SK-N-SH (cell line): ENCODE measurements around the gene BAIAP2. TPM values are rescaled to one million over a fixed set of nuclear protein-coding genes. Genes with fewer than 3 reads are reported as not detected.

Experiments
- CTCF ChIA-PET: fragments of 300-600, 350-600 bp; formaldehyde crosslinking; extraction: SDS; loops from one replicate; lab custom pipeline; 2021; lab: Yijun Ruan, JAX
- POLR2A ChIA-PET: fragments of 350-600 bp; sonication (Branson Sonifier 250); formaldehyde crosslinking; extraction: SDS; loops from one replicate; lab custom pipeline; 2020; ENCODE audit warnings: antibody characterized with exemption, inconsistent platforms; lab: Yijun Ruan, JAX
- DNase-seq: peaks from one replicate; pipeline ENCODE4 v3.0.0; 2012
- H2AFZ ChIP-seq: fragments of 200-600 bp; sonication (generic); 2 replicates; pipeline ENCODE4 v1.8.1; 2016; ENCODE audit warnings: antibody characterized with exemption, mild to moderate bottlenecking, low read depth
- H3F3A ChIP-seq: fragments of 200-600 bp; sonication (generic); replicated peaks from 2 replicates; pipeline ENCODE3; 2016; ENCODE audit warnings: antibody characterized with exemption, mild to moderate bottlenecking; ENCODE audit not compliant: insufficient read depth
- H3K27ac ChIP-seq, 2 experiments: fragments of 200-500 bp in 1 of 2; fragments of 200-600 bp in 1 of 2; sonication (Bioruptor generic) in 1 of 2; sonication (generic), shearing (Covaris generic) in 1 of 2; 2 replicates each; pipeline versions ENCODE4 v1.5.1 to v1.6.1; 2014 to 2016; ENCODE audit warnings: low read depth in 2 of 2, inconsistent platforms in 1 of 2, low read length in 1 of 2, mild to moderate bottlenecking in 1 of 2, mixed read lengths in 1 of 2
- H3K27me3 ChIP-seq: fragments of 200-600 bp; sonication (generic), shearing (Covaris generic); 2 replicates; pipeline ENCODE4 v1.6.1; 2016; ENCODE audit warnings: mixed run types; ENCODE audit not compliant: insufficient read depth
- H3K36me3 ChIP-seq, 2 experiments: fragments of 200-500 bp in 1 of 2; fragments of 200-600 bp in 1 of 2; sonication (Bioruptor generic) in 1 of 2; sonication (generic) in 1 of 2; replicated peaks in 1 of 2; 2 replicates each; pipeline versions ENCODE3 to v1.5.1; 2014 to 2016; ENCODE audit warnings: low read length in 1 of 2, mild to moderate bottlenecking in 1 of 2; ENCODE audit not compliant: insufficient read depth in 2 of 2, control insufficient read depth in 1 of 2
- H3K4me1 ChIP-seq, 2 experiments: fragments of 200-500 bp in 1 of 2; fragments of 200-600 bp in 1 of 2; sonication (Bioruptor generic) in 1 of 2; sonication (generic), shearing (Covaris generic) in 1 of 2; 2 replicates each; pipeline versions ENCODE4 v1.5.1 to v1.6.1; 2014 to 2016; ENCODE audit warnings: low read depth in 1 of 2, low read length in 1 of 2, mixed run types in 1 of 2; ENCODE audit not compliant: insufficient read depth in 2 of 2, control insufficient read depth in 1 of 2
- H3K4me2 ChIP-seq: fragments of 200-600 bp; sonication (generic), shearing (Covaris generic); 2 replicates; pipeline ENCODE4 v1.6.1; 2017; ENCODE audit warnings: mixed run types
- H3K4me3 ChIP-seq, 2 experiments: fragments of 200-500 bp in 1 of 2; fragments of 200-600 bp in 1 of 2; sonication (Bioruptor generic) in 1 of 2; sonication (generic), shearing (Covaris generic) in 1 of 2; 2 replicates each; pipeline versions ENCODE4 v1.5.1 to v1.8.1; 2014 to 2016; ENCODE audit warnings: low read depth in 2 of 2, inconsistent platforms in 1 of 2, low read length in 1 of 2, mild to moderate bottlenecking in 1 of 2, mixed read lengths in 1 of 2, moderate library complexity in 1 of 2
- H3K79me2 ChIP-seq: fragments of 200-600 bp; sonication (generic); 2 replicates; pipeline ENCODE4 v1.8.1; 2017; ENCODE audit warnings: mild to moderate bottlenecking; ENCODE audit not compliant: insufficient read depth
- H3K9ac ChIP-seq: fragments of 200-600 bp; sonication (generic); 2 replicates; pipeline ENCODE4 v1.6.1; 2017; ENCODE audit warnings: mixed run types
- H3K9me2 ChIP-seq: fragments of 200-600 bp; sonication (generic); 2 replicates; pipeline ENCODE4 v1.6.1; 2017; ENCODE audit warnings: mixed run types
- H3K9me3 ChIP-seq: fragments of 200-600 bp; sonication (generic); 2 replicates; pipeline ENCODE4 v1.6.1; 2017; ENCODE audit warnings: mixed run types, mild to moderate bottlenecking, moderate library complexity
- H4K20me1 ChIP-seq: fragments of 200-600 bp; sonication (generic); 2 replicates; pipeline ENCODE4 v1.6.1; 2017; ENCODE audit warnings: mild to moderate bottlenecking, mixed run types; ENCODE audit not compliant: insufficient read depth
- CHD2 ChIP-seq: fragments of 150-350 bp; IDR thresholded peaks from 2 replicates; pipeline ENCODE4 v1.6.1; 2018; ENCODE audit warnings: low read length; ENCODE audit not compliant: partially characterized antibody
- ELF1 ChIP-seq: IDR thresholded peaks from 2 replicates; pipeline ENCODE4 v1.4.0; 2012
- FOXM1 ChIP-seq: IDR thresholded peaks from 2 replicates; pipeline ENCODE4 v1.4.0; 2012; ENCODE audit warnings: low read depth, mild to moderate bottlenecking
- MAX ChIP-seq: IDR thresholded peaks from 2 replicates; pipeline ENCODE4 v1.4.0; 2012; ENCODE audit warnings: low read depth
- MEF2A ChIP-seq: IDR thresholded peaks from 2 replicates; pipeline ENCODE4 v1.4.0; 2012; ENCODE audit warnings: low read depth, borderline replicate concordance
- MXI1 ChIP-seq: IDR thresholded peaks from 2 replicates; pipeline ENCODE4 v1.6.1; 2012; ENCODE audit warnings: mild to moderate bottlenecking, low read depth, low read length, improper control_type of control experiment
- NFIC ChIP-seq: IDR thresholded peaks from 2 replicates; pipeline ENCODE4 v1.4.0; 2012; ENCODE audit warnings: borderline replicate concordance
- POLR2AphosphoS5 ChIP-seq: IDR thresholded peaks from 2 replicates; pipeline ENCODE4 v1.6.1; 2012; ENCODE audit warnings: low read depth, low read length
- RAD21 ChIP-seq: IDR thresholded peaks from 2 replicates; pipeline ENCODE4 v1.6.1; 2012; ENCODE audit warnings: mild to moderate bottlenecking, low read length
- RCOR1 ChIP-seq: fragments of 150-350 bp; IDR thresholded peaks from 2 replicates; pipeline ENCODE4 v1.6.1; 2017; ENCODE audit warnings: antibody characterized with exemption, low read length
- RFX5 ChIP-seq: IDR thresholded peaks from 2 replicates; pipeline ENCODE4 v1.6.1; 2012; ENCODE audit warnings: mild to moderate bottlenecking, improper control_type of control experiment, low read length
- SMC3 ChIP-seq: IDR thresholded peaks from 2 replicates; pipeline ENCODE4 v1.6.1; 2012; ENCODE audit warnings: low read depth, low read length, improper control_type of control experiment
- TAF1 ChIP-seq: IDR thresholded peaks from 2 replicates; pipeline ENCODE4 v1.6.1; 2012; ENCODE audit warnings: low read depth, mild to moderate bottlenecking, low read length, moderate library complexity, borderline replicate concordance
- USF1 ChIP-seq: IDR thresholded peaks from 2 replicates; pipeline ENCODE4 v1.4.0; 2012; ENCODE audit warnings: low read depth, borderline replicate concordance
- YY1 ChIP-seq: IDR thresholded peaks from 2 replicates; pipeline ENCODE4 v1.4.0; 2012; ENCODE audit warnings: low read depth, mild to moderate bottlenecking
- WGBS: methylation state at CpG from one replicate; pipeline ENCODE4 v1.1.6; 2017; ENCODE audit warnings: low lambda C conversion rate; 5-methylcytosine and 5-hydroxymethylcytosine counted together
- polyA plus RNA-seq, 3 experiments: library from polyadenylated mRNA; depleted of rRNA; stranded (reverse); fragments of >200 nt; gene quantifications; 2 replicates each; pipeline ENCODE4 v1.2.3, GENCODE V29; 2012
- TF ChIP-seq, protein P1 (sequence below): IDR thresholded peaks from 2 replicates; pipeline ENCODE4 v1.4.0; 2012; ENCODE audit warnings: low read depth, borderline replicate concordance
- TF ChIP-seq, protein P2 (sequence below): fragments of 150-350 bp; IDR thresholded peaks from 2 replicates; pipeline ENCODE4 v1.6.1; 2017; ENCODE audit warnings: antibody characterized with exemption, low read length, low read depth, borderline replicate concordance
- TF ChIP-seq, protein P3 (sequence below): fragments of 150-350 bp; IDR thresholded peaks from 2 replicates; pipeline ENCODE4 v1.6.1; 2016; ENCODE audit warnings: mild to moderate bottlenecking, low read depth, low read length

The BAIAP2 gene
- polyA plus RNA-seq, 1 of the 3 experiments (the other 2 are of a cell fraction): 19.8 TPM

GRCh38 chr17:81011951-81012350 is 23.0 kb upstream of the BAIAP2 start (continued):
- TF ChIP-seq CHD2 (no peak), MXI1 (no peak), YY1 (no peak), POLR2AphosphoS5 (no peak), NFIC (no peak), MEF2A (no peak), SMC3 (no peak)

GRCh38 chr17:81012574-81013447 is 22.1 kb upstream of the BAIAP2 start:
- Histone ChIP-seq H3K9ac (no peak overlapping the region), H3K4me2 (no peak overlapping the region), H3K4me3 (no peak overlapping the region), H3K27ac (no peak overlapping the region), H3K9me3 (no peaks in the 10 kb centered on the region; the same call in 1 of the 2 replicates), H3K9me2 (no peaks in the 10 kb centered on the region), H3K27me3 (peaks cover 30% of the 10 kb centered on the region; the same call in 1 of the 2 replicates), H3K79me2 (no peaks in the 10 kb centered on the region), H3K36me3 (no peaks in the 10 kb centered on the region), H4K20me1 (no peaks in the 10 kb centered on the region), H3K4me1 (no peaks in the 10 kb centered on the region), H3F3A (no peaks in the 10 kb centered on the region), H2AFZ (no peak overlapping the region)
- POLR2A ChIA-PET: no interaction called here
- CTCF ChIA-PET: interaction anchor here (0.6 to 10.2 kb wide), 3 partner anchors 13 to 89 kb away, joined by 3 to 102 read pairs (median 13); no protein-coding TSS in a partner anchor
- no peak for DNase-seq
- 59% methylated on average over 12 of the region's 13 CpGs for WGBS
- TF ChIP-seq POLR2AphosphoS5: no peak
- no peak for TF ChIP-seq FOXM1
- no peak for TF ChIP-seq RAD21
- no peak for TF ChIP-seq RFX5
- TF ChIP-seq, protein P1, sequence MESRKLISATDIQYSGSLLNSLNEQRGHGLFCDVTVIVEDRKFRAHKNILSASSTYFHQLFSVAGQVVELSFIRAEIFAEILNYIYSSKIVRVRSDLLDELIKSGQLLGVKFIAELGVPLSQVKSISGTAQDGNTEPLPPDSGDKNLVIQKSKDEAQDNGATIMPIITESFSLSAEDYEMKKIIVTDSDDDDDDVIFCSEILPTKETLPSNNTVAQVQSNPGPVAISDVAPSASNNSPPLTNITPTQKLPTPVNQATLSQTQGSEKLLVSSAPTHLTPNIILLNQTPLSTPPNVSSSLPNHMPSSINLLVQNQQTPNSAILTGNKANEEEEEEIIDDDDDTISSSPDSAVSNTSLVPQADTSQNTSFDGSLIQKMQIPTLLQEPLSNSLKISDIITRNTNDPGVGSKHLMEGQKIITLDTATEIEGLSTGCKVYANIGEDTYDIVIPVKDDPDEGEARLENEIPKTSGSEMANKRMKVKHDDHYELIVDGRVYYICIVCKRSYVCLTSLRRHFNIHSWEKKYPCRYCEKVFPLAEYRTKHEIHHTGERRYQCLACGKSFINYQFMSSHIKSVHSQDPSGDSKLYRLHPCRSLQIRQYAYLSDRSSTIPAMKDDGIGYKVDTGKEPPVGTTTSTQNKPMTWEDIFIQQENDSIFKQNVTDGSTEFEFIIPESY: no peak
- TF ChIP-seq ELF1: no peak
- no peak for TF ChIP-seq RCOR1
- TF ChIP-seq MAX: no peak
- TF ChIP-seq, protein P2, sequence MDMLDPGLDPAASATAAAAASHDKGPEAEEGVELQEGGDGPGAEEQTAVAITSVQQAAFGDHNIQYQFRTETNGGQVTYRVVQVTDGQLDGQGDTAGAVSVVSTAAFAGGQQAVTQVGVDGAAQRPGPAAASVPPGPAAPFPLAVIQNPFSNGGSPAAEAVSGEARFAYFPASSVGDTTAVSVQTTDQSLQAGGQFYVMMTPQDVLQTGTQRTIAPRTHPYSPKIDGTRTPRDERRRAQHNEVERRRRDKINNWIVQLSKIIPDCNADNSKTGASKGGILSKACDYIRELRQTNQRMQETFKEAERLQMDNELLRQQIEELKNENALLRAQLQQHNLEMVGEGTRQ: no peak
- no peak for TF ChIP-seq USF1
- no peak for TF ChIP-seq MXI1
- TF ChIP-seq, protein P3, sequence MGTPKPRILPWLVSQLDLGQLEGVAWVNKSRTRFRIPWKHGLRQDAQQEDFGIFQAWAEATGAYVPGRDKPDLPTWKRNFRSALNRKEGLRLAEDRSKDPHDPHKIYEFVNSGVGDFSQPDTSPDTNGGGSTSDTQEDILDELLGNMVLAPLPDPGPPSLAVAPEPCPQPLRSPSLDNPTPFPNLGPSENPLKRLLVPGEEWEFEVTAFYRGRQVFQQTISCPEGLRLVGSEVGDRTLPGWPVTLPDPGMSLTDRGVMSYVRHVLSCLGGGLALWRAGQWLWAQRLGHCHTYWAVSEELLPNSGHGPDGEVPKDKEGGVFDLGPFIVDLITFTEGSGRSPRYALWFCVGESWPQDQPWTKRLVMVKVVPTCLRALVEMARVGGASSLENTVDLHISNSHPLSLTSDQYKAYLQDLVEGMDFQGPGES: no peak
- TF ChIP-seq TAF1: no peak
